IMR-90 (cell line): ENCODE data around the gene PCDH19. TPM values are rescaled to one million over a fixed set of nuclear protein-coding genes. Genes with fewer than 3 reads are reported as not detected.

Experiments
- ATAC-seq: fragments of 200-7000 bp; cut with Tn5 transposase; 2 replicates; pipeline ENCODE4 v1.9.1; 2020; ENCODE audit warnings: low read depth, mild to moderate bottlenecking, moderate library complexity
- BruUV-seq: library from RNA; stranded (reverse); fragments of 400-500 nt; replicated peaks from 2 replicates; lab custom pipeline; 2021; lab: Mats Ljungman, UMichigan
- CTCF ChIA-PET: fragments of 300-600 bp; formaldehyde crosslinking; extraction: SDS; loops from one replicate; lab custom pipeline; 2021; ENCODE audit warnings: antibody characterized with exemption; lab: Yijun Ruan, JAX
- POLR2A ChIA-PET: fragments of 300-600 bp; sonication (Branson Sonifier 250); formaldehyde crosslinking; loops from one replicate; lab custom pipeline; 2022; ENCODE audit warnings: antibody characterized with exemption; ENCODE audit not compliant: unreplicated experiment; lab: Charles Lee
- DNase-seq: peaks from one replicate; pipeline ENCODE4 v3.0.0; 2013
- H2AFZ ChIP-seq: replicated peaks from 2 replicates; pipeline ENCODE3; 2013; ENCODE audit warnings: low read length, mild to moderate bottlenecking; ENCODE audit not compliant: poor library complexity
- H2AK5ac ChIP-seq: 2 replicates; pipeline ENCODE4 v1.6.1; 2013; ENCODE audit warnings: low read depth, low read length, inconsistent platforms
- H2AK9ac ChIP-seq: replicated peaks from 2 replicates; pipeline ENCODE3; 2013; ENCODE audit warnings: mild to moderate bottlenecking, low read depth, low read length, moderate library complexity; ENCODE audit not compliant: poor library complexity
- H2BK120ac ChIP-seq: 2 replicates; pipeline ENCODE4 v1.6.1; 2013; ENCODE audit warnings: low read depth, low read length, inconsistent platforms
- H2BK15ac ChIP-seq: 3 replicates; pipeline ENCODE4 v1.6.1; 2013; ENCODE audit warnings: low read depth, low read length, inconsistent platforms
- H2BK20ac ChIP-seq: 2 replicates; pipeline ENCODE4 v1.6.1; 2013; ENCODE audit warnings: low read depth, mild to moderate bottlenecking, inconsistent platforms, low read length, moderate library complexity
- H2BK5ac ChIP-seq: 2 replicates; pipeline ENCODE4 v1.6.1; 2013; ENCODE audit warnings: mild to moderate bottlenecking, low read depth, low read length, inconsistent platforms; ENCODE audit not compliant: poor library complexity, severe bottlenecking
- H3K14ac ChIP-seq: replicated peaks from 2 replicates; pipeline ENCODE4 v1.6.1; 2013; ENCODE audit warnings: low read depth, low read length, inconsistent platforms
- H3K18ac ChIP-seq: 2 replicates; pipeline ENCODE4 v1.6.1; 2013; ENCODE audit warnings: low read depth, low read length, control low read depth
- H3K23ac ChIP-seq: 2 replicates; pipeline ENCODE4 v1.6.1; 2013; ENCODE audit warnings: low read depth, low read length, inconsistent platforms
- H3K27ac ChIP-seq: 2 replicates; pipeline ENCODE4 v1.5.1; 2013; ENCODE audit warnings: mild to moderate bottlenecking, control low read depth, low read length; ENCODE audit not compliant: insufficient read depth
- H3K27me3 ChIP-seq: 2 replicates; pipeline ENCODE4 v1.6.1; 2013; ENCODE audit warnings: low read length; ENCODE audit not compliant: control insufficient read depth, insufficient read depth
- H3K36me3 ChIP-seq: 2 replicates; pipeline ENCODE4 v1.6.1; 2013; ENCODE audit warnings: low read length, mixed read lengths; ENCODE audit not compliant: control insufficient read depth, insufficient read depth
- H3K4ac ChIP-seq: 2 replicates; pipeline ENCODE4 v1.6.1; 2013; ENCODE audit warnings: low read depth, low read length, inconsistent platforms
- H3K4me1 ChIP-seq: 2 replicates; pipeline ENCODE4 v1.6.1; 2013; ENCODE audit warnings: low read length, mixed read lengths; ENCODE audit not compliant: control insufficient read depth, insufficient read depth
- H3K4me2 ChIP-seq: 2 replicates; pipeline ENCODE4 v1.6.1; 2013; ENCODE audit warnings: low read depth, mild to moderate bottlenecking, control low read depth, low read length, moderate library complexity
- H3K4me3 ChIP-seq: 2 replicates; pipeline ENCODE4 v1.5.1; 2013; ENCODE audit warnings: low read depth, mild to moderate bottlenecking, control low read depth, low read length, moderate library complexity; ENCODE audit not compliant: insufficient read depth
- H3K56ac ChIP-seq: 2 replicates; pipeline ENCODE4 v1.6.1; 2013; ENCODE audit warnings: low read length, inconsistent platforms; ENCODE audit not compliant: insufficient read depth; ENCODE audit errors: extremely low read depth
- H3K79me1 ChIP-seq, 2 experiments: 2 replicates each; pipeline ENCODE4 v1.6.1; 2013; ENCODE audit warnings: low read length in 2 of 2, inconsistent platforms in 1 of 2, low read depth in 1 of 2
- H3K9ac ChIP-seq: 2 replicates; pipeline ENCODE4 v1.6.1; 2013; ENCODE audit warnings: low read depth, low read length, control low read depth
- H3K9me1 ChIP-seq: 2 replicates; pipeline ENCODE4 v1.6.1; 2013; ENCODE audit warnings: low read length, inconsistent platforms; ENCODE audit not compliant: insufficient read depth
- H3K9me3 ChIP-seq: 2 replicates; pipeline ENCODE4 v1.6.1; 2013; ENCODE audit warnings: low read length; ENCODE audit not compliant: control insufficient read depth, insufficient read depth
- H4K20me1 ChIP-seq: 2 replicates; pipeline ENCODE4 v1.6.1; 2013; ENCODE audit warnings: low read length, inconsistent platforms; ENCODE audit not compliant: insufficient read depth
- H4K5ac ChIP-seq: 2 replicates; pipeline ENCODE4 v1.6.1; 2013; ENCODE audit warnings: mild to moderate bottlenecking, low read depth, low read length, control low read depth
- H4K8ac ChIP-seq, 2 experiments: 2 replicates each; pipeline ENCODE4 v1.6.1; 2013; ENCODE audit warnings: low read depth in 2 of 2, low read length in 2 of 2, control low read depth in 1 of 2, inconsistent platforms in 1 of 2
- H4K91ac ChIP-seq: 2 replicates; pipeline ENCODE4 v1.6.1; 2013; ENCODE audit warnings: low read depth, low read length, inconsistent platforms; ENCODE audit not compliant: insufficient read depth
- FOS ChIP-seq: fragments of 150-350 bp; IDR thresholded peaks from 2 replicates; pipeline ENCODE4 v1.6.1; 2016; ENCODE audit warnings: low read depth, low read length
- WGBS, 2 experiments: methylation state at CpG; one replicate each; pipeline versions ENCODE4 v1.1.5 to v1.1.7; 2013; ENCODE audit warnings: missing lambda C conversion rate in 2 of 2; ENCODE audit not compliant: insufficient read length in 1 of 2; ENCODE audit errors: extremely low coverage in 2 of 2; 5-methylcytosine and 5-hydroxymethylcytosine counted together
- dilution Hi-C: fragments of 300-500 bp; cut with HindIII; formaldehyde crosslinking; loops from one replicate; pipeline ENCODE4 v1.14.3; 2018; ENCODE audit warnings: low sequenced_read_pairs; ENCODE audit not compliant: unreplicated experiment
- in situ Hi-C: fragments of 300-500 bp; cut with MboI; formaldehyde crosslinking; loops from 3 replicates; pipeline ENCODE4 v1.14.3; 2019; ENCODE audit warnings: low sequenced_read_pairs, inconsistent platforms, mixed read lengths
- intact Hi-C: fragments of 100-400 bp; cut with micrococcal nuclease; formaldehyde crosslinking; loops from 2 replicates; pipeline ENCODE4 v1.10.0; 2022
- polyA plus RNA-seq, 3 experiments: library from polyadenylated mRNA; depleted of rRNA; stranded (reverse); fragments of >200 nt; gene quantifications; 2 replicates each; pipeline ENCODE4 v1.2.3, GENCODE V29; 2012; ENCODE audit warnings: low replicate concordance in 1 of 3
- total RNA-seq: library from RNA; depleted of rRNA; stranded (reverse); fragments of >200 nt; gene quantifications from 2 replicates; pipeline ENCODE4 v1.2.3, GENCODE V29; 2012
- TF ChIP-seq, protein P1 (sequence below): conservative IDR thresholded peaks from 2 replicates; pipeline ENCODE4 v1.5.1; 2012; ENCODE audit warnings: mild to moderate bottlenecking, low read depth, low read length, improper control_type of control experiment

Gene PCDH19
- total and polyA plus RNA-seq, 2 of the 4 experiments (the other 2 are of a cell fraction) = not detected

DNA sequence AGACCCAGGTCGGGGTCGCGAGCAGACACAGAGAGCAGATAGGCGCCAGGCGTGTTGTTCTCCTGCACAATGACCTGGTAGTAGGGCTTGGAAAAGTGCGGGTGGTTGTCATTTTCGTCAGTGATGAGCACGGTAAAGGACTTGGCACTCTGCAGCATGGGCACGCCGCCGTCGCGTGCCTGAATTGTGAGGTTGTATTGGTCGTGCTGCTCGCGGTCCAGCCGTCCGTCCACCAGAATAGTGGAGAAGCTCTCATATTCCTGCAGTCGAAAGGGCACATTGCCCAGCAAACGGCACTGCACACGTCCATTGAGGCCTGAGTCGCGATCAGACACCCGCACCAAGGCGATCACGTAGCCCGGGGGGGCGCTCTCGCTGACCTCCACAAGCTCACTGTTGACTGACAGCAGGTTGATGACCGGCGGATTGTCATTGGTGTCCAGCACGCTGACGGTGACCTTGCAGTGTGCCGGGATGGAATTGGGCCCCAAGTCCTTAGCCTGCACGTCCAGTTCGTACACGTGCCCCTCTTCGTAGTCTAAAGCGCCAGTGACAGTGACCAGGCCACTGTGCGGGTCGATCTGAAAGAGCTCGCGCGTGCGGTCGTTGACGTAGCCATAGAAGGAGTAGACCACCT is 2.8 kb downstream of the PCDH19 start:
- ChIA-PET POLR2A (no interaction called here), CTCF (no interaction called here)
- Histone ChIP-seq H2BK5ac (no peak overlapping the region), H3K4me3 (no peak overlapping the region), H2AK5ac (no peak overlapping the region), H3K23ac (no peak overlapping the region), H2BK120ac (no peak overlapping the region), H3K4me1 (no peaks in the 10 kb centered on the region), H3K9ac (no peak overlapping the region), H3K79me1 (no peaks in the 10 kb centered on the region), H3K18ac (no peak overlapping the region), H3K36me3 (no peaks in the 10 kb centered on the region), H3K27me3 (peaks cover 30% of the 10 kb centered on the region), H3K4ac (no peak overlapping the region), H2AFZ (peak overlapping the region; percentile 39), H4K8ac (no peak overlapping the region), H3K56ac (no peak overlapping the region), H2BK15ac (no peak overlapping the region), H4K91ac (no peak overlapping the region), H3K9me3 (peaks cover 14% of the 10 kb centered on the region), H3K9me1 (no peaks in the 10 kb centered on the region), H2AK9ac (no peak overlapping the region), H3K14ac (no peak overlapping the region), H4K20me1 (no peaks in the 10 kb centered on the region), H3K27ac (no peak overlapping the region), H4K5ac (no peak overlapping the region), H3K4me2 (no peak overlapping the region), H2BK20ac (no peak overlapping the region)
- DNase-seq (no peak), ATAC-seq (no peak)
- WGBS, 2 experiments = 40% methylated on average over 34 of the region's 47 CpGs; no CpG with 5 or more reads in 1 of the 2 experiments
- no peak for TF ChIP-seq FOS
- TF ChIP-seq, protein P1, sequence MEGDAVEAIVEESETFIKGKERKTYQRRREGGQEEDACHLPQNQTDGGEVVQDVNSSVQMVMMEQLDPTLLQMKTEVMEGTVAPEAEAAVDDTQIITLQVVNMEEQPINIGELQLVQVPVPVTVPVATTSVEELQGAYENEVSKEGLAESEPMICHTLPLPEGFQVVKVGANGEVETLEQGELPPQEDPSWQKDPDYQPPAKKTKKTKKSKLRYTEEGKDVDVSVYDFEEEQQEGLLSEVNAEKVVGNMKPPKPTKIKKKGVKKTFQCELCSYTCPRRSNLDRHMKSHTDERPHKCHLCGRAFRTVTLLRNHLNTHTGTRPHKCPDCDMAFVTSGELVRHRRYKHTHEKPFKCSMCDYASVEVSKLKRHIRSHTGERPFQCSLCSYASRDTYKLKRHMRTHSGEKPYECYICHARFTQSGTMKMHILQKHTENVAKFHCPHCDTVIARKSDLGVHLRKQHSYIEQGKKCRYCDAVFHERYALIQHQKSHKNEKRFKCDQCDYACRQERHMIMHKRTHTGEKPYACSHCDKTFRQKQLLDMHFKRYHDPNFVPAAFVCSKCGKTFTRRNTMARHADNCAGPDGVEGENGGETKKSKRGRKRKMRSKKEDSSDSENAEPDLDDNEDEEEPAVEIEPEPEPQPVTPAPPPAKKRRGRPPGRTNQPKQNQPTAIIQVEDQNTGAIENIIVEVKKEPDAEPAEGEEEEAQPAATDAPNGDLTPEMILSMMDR = no peak
- intact Hi-C loops (no loop called here), in situ Hi-C loops (no loop called here), dilution Hi-C loops (no loop called here)
- BruUV-seq = no TSS peak
